22Rv1 (cell line): ENCODE results near the gene INTU.
"Not testable (repeated sequence)": the region's sequence is repeated elsewhere in the genome, so short reads cannot be mapped to it uniquely, and the experiment has no call there.

Experiments used
- CTCF ChIP-seq: fragments of 450-650 bp; IDR thresholded peaks from 2 replicates; pipeline ENCODE4 v1.5.1; 2017; ENCODE audit warnings: mild to moderate bottlenecking
- ZFX ChIP-seq: fragments of 450-650 bp; IDR thresholded peaks from 2 replicates; pipeline ENCODE4 v1.6.1; 2017; ENCODE audit warnings: antibody characterized with exemption, borderline replicate concordance

GRCh38 chr4:127589153-127589552 is 43.6 kb upstream of the INTU start:
- TF ChIP-seq CTCF, ZFX: not testable (repeated sequence)
